ENCODE results near the gene CAPNS1. TPM values are rescaled to one million over a fixed set of nuclear protein-coding genes. Genes with fewer than 3 reads are reported as not detected.

Gene CAPNS1
- total and polyA plus RNA-seq, 2 of the 13 experiments (the other 11 are each of a cell fraction or from before 2014, with no cell fraction given) = 322 to 526 TPM

DNA sequence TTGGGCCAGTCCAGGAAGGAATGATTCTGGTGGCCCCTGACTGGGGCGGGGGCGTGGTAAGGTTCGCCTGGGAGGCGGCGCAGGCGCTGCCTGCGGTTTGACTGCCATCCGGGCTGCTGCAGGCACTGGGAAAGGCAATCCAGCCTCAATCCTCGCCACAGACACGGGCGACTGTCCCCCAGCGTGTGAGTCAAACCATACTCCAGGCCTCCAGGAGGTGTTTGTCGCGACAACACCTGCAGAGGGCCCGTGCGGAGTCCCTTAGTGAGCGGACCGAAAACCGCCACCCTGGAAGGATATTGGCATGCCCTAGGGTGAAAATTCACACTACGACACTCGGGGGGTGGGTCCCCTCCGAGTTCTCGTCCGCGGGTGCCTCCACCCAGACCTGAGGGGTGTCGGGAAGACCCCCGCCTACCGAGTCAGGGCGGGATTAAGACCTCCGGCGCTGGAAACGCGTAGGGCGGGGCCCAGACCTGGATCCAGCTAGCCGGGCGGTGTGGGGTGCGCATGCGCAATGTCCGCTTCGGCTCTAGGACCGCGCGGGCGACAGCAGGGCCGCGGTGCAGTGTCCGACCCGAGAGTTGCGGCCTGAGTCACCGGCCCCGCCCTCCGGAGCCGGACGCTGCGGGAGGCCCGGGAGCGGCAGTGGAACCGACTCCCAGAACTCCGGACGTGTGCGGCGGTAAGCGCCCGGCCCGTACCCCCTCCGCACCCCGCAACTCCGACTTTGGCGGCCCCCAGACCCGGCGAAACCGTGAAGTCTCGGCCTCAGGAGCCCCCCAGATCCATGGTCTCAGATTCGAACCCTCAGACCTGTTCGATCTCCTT, at the start of gene CAPNS1 (continued):
- TF ChIP-seq, protein P1, sequence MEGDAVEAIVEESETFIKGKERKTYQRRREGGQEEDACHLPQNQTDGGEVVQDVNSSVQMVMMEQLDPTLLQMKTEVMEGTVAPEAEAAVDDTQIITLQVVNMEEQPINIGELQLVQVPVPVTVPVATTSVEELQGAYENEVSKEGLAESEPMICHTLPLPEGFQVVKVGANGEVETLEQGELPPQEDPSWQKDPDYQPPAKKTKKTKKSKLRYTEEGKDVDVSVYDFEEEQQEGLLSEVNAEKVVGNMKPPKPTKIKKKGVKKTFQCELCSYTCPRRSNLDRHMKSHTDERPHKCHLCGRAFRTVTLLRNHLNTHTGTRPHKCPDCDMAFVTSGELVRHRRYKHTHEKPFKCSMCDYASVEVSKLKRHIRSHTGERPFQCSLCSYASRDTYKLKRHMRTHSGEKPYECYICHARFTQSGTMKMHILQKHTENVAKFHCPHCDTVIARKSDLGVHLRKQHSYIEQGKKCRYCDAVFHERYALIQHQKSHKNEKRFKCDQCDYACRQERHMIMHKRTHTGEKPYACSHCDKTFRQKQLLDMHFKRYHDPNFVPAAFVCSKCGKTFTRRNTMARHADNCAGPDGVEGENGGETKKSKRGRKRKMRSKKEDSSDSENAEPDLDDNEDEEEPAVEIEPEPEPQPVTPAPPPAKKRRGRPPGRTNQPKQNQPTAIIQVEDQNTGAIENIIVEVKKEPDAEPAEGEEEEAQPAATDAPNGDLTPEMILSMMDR (CRISPR knock-in tag; IDR thresholded peaks at IDR 0.05) = peak; percentile 21
- TF ChIP-seq, protein P2, sequence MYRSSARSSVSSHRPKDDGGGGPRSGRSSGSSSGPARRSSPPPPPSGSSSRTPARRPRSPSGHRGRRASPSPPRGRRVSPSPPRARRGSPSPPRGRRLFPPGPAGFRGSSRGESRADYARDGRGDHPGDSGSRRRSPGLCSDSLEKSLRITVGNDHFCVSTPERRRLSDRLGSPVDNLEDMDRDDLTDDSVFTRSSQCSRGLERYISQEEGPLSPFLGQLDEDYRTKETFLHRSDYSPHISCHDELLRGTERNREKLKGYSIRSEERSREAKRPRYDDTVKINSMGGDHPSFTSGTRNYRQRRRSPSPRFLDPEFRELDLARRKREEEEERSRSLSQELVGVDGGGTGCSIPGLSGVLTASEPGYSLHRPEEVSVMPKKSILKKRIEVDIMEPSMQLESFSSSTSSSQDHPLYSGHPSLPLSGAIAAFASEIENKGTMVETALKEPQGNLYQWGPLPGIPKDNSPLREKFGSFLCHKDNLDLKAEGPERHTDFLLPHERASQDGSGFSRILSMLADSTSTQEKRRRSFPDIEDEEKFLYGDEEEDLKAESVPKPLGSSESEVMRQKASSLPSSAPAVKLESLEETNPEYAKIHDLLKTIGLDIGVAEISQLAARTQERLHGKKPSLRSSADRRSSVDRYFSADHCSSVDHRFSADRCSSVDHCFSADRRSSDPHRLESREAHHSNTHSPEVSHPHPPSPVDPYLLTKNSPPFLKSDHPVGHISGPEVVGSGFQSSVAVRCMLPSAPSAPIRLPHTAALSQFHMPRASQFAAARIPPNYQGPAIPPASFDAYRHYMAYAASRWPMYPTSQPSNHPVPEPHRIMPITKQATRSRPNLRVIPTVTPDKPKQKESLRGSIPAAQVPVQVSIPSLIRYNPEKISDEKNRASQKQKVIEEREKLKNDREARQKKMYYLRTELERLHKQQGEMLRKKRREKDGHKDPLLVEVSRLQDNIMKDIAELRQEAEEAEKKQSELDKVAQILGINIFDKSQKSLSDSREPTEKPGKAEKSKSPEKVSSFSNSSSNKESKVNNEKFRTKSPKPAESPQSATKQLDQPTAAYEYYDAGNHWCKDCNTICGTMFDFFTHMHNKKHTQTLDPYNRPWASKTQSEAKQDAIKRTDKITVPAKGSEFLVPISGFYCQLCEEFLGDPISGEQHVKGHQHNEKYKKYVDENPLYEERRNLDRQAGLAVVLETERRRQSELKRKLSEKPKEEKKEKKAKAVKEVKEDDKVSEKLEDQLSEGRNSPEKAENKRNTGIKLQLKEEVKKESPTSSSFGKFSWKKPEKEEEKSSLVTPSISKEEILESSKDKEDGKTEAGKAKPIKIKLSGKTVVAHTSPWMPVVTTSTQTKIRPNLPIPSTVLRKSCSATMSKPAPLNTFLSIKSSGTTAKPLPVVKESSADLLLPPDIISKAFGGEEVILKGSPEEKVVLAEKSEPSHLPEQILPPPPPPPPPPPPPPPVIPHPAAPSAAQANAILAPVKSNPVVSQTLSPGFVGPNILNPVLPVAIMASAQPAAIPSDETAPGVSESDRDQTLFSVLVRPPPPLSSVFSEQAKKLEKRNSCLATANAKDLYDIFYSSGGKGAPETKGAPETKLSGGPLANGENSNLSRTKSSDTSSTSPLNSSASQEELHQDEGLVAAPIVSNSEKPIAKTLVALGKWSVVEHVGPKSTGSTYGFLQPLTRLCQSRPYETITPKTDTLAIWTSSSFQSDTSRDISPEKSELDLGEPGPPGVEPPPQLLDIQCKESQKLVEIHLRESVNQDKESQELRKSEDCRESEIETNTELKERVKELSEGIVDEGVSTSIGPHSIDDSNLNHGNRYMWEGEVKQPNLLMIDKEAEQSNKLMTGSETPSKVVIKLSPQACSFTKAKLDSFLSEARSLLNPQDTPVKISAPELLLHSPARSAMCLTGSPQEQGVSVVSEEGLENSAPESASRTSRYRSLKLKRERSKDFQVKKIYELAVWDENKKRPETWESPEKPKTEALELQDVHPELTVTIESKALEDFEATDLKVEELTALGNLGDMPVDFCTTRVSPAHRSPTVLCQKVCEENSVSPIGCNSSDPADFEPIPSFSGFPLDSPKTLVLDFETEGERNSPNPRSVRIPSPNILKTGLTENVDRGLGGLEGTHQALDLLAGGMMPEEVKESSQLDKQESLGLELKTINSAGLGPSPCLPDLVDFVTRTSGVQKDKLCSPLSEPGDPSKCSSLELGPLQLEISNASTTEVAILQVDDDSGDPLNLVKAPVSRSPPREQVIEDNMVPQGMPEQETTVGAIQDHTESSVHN (CRISPR knock-in tag; IDR thresholded peaks at IDR 0.05) = 0 out of 2 replicates have a peak, but pooled peaks have one; percentile 5
- TF ChIP-seq KLF6 (CRISPR knock-in tag; IDR thresholded peaks at IDR 0.05) (no peak), MATR3 (CRISPR knock-in tag; IDR thresholded peaks at IDR 0.05) (no peak), ARID3A (IDR thresholded peaks at IDR 0.05; ENCODE audit: low read depth, low read length) (no peak; the same call in 1 of the 2 replicates), RBAK (CRISPR knock-in tag; IDR thresholded peaks at IDR 0.05) (no peak), AGO2 (optimal IDR thresholded peaks at IDR 0.05; ENCODE audit: low read depth, low read length) (peak; percentile 95)
- TF ChIP-seq, protein P3, sequence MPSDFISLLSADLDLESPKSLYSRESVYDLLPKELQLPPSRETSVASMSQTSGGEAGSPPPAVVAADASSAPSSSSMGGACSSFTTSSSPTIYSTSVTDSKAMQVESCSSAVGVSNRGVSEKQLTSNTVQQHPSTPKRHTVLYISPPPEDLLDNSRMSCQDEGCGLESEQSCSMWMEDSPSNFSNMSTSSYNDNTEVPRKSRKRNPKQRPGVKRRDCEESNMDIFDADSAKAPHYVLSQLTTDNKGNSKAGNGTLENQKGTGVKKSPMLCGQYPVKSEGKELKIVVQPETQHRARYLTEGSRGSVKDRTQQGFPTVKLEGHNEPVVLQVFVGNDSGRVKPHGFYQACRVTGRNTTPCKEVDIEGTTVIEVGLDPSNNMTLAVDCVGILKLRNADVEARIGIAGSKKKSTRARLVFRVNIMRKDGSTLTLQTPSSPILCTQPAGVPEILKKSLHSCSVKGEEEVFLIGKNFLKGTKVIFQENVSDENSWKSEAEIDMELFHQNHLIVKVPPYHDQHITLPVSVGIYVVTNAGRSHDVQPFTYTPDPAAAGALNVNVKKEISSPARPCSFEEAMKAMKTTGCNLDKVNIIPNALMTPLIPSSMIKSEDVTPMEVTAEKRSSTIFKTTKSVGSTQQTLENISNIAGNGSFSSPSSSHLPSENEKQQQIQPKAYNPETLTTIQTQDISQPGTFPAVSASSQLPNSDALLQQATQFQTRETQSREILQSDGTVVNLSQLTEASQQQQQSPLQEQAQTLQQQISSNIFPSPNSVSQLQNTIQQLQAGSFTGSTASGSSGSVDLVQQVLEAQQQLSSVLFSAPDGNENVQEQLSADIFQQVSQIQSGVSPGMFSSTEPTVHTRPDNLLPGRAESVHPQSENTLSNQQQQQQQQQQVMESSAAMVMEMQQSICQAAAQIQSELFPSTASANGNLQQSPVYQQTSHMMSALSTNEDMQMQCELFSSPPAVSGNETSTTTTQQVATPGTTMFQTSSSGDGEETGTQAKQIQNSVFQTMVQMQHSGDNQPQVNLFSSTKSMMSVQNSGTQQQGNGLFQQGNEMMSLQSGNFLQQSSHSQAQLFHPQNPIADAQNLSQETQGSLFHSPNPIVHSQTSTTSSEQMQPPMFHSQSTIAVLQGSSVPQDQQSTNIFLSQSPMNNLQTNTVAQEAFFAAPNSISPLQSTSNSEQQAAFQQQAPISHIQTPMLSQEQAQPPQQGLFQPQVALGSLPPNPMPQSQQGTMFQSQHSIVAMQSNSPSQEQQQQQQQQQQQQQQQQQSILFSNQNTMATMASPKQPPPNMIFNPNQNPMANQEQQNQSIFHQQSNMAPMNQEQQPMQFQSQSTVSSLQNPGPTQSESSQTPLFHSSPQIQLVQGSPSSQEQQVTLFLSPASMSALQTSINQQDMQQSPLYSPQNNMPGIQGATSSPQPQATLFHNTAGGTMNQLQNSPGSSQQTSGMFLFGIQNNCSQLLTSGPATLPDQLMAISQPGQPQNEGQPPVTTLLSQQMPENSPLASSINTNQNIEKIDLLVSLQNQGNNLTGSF (CRISPR knock-in tag; IDR thresholded peaks at IDR 0.05) = 0 out of 2 replicates have a peak, but pooled peaks have one; percentile 39

Measured in HepG2 (cell line).